GM19043 (cell line): ENCODE measurements around the gene OR14A2.
"Not testable (repeated sequence)": the region's sequence is repeated elsewhere in the genome, so short reads cannot be mapped to it uniquely, and the experiment has no call there.

Experiments
- ATAC-seq: cut with Tn5 transposase; IDR thresholded peaks from one replicate; pipeline ENCODE4 v1.9.1; 2021; ENCODE audit warnings: low read depth; ENCODE audit not compliant: unreplicated experiment

Gene OR14A2

DNA sequence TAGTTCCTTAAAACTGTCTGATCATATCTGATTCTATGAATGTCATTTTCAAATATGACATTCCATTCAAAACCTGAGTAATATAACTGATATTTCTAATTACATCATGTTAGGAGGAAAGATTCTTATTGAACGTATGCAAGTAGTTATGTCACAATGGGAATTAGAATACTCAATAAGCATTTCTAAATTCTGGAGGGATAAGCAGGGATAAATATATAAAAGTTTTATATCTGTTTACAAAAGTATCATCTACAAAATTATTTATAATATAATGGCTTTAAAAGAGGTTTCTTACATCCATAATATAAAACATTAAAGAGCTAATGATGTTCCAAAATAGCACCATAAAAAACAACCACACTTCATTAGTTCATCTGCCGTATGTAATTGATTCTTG is at the start of gene OR14A2:
TSS of gene OR14A2 (minus strand) at position 101 of the 400 bp plus-strand sequence.
- no peak for ATAC-seq

DNA sequence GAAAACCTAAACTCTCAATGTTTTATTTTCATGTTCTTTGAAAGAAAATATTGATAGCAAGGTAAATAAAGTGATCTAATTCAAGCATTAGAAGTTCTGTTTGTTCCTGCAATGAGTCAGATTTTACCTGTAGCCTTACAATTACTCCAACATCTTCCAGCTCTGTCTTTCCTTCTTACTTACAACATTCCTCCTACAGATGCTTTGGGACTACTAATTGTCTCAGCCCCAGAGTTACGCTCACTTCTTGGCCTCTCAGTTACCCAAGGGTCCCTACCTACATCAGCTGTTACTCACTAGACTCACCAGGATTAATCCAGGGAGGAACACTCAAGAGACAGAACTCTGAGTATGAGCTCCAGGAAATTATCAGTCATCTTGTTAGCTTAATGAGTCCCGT is 49.6 kb upstream of the OR14A2 start:
- no peak for ATAC-seq

DNA sequence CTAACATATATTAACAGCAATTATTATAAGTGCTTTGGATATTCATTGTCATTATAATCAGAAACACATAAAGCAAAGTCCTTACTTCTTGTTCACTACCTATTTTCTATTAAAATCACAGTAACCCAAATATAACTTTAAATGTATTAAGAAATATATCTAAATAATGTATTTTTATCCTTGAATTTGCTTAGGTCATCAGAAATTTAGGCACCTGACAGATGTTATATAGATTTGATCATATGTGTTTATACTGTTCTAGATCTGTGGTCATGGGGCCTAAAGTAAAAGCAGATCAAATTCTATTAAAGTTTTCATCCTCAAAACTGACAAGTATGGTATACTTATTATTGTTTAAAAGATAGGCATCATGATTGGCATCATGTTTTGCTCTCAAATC is 21.7 kb upstream of the OR14A2 start:
- no peak for ATAC-seq

DNA sequence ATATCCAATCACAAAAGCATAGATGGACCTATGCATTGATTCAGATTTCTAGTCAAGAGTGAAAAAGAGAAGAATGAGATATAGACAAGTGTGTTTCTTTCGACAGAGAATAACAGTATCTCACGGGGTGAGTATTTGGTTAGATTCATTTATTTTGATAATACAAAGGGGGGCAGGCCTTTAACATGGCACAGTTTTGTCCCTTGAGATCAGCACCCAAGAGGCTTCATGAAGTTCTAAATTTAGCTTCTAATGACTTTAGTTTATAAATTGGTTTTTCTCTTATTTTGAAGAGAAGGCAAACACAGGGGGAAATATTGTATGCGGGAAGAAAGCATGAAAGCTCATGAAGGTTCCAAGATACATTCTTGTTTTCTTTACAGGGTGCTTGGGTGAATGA is 12.5 kb upstream of the OR14A2 start, which contains the start of gene OR1C1:
TSS of gene OR1C1 (minus strand) at position 101 of the 400 bp plus-strand sequence. CDS start 2,150 bp downstream, outside the sequence.
- no peak for ATAC-seq

DNA sequence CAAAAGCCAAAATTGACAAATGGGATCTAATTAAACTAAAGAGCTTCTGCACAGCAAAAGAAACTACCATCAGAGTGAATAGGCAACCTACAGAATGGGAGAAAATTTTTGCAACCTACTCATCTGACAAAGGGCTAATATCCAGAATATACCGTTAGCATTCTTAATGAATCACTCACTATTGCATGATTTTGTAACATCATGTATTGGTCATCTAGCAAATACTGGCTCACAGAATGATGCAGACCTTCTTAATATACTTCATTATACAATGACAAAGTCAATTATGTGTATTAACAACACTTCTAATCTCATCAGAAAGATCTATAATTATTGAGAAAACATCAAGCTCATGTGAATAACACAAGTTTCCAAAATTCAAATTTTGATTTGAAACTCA is 6.4 kb upstream of the OR14A2 start:
- ATAC-seq: not testable (repeated sequence)

DNA sequence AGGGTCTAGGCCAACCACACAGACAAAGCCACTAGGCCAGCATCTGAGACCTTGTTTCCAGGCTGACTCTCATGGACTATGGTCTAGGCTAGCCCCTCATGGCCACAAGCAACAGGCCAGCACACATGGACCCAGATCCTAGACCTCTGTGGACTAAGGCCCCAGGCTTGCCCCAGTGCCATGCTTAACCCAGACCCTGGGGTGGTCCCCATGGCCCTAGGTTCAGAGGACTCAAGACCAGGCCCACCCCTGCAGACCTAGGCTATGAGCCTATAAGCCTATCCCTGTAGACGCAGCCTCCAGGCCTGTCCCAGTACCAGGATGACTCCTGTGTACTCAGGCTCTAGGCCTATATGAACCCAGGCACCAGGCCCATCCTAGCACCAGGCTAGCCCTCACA is 1.9 kb upstream of the OR14A2 start:
- ATAC-seq: no peak

DNA sequence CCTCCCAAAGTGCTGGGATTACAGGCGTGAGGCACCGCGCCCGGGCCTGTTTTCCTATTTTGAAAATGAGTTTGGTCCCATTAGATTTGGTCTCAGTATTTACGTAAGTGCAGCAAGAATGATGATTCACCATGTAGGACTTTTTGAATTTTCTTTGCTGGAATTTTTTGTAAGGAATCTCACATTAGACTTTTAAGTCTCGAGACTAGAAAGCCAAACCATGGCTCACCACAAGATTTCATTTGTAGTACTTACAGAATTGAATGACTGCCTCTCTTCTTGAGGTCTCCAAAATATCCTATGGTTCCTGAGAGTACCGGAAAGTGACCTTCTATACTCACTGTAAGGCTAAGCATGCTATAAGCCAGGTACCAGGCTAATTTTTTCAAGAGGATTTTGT is 325 bp downstream of the OR14A2 start:
- ATAC-seq: no peak

DNA sequence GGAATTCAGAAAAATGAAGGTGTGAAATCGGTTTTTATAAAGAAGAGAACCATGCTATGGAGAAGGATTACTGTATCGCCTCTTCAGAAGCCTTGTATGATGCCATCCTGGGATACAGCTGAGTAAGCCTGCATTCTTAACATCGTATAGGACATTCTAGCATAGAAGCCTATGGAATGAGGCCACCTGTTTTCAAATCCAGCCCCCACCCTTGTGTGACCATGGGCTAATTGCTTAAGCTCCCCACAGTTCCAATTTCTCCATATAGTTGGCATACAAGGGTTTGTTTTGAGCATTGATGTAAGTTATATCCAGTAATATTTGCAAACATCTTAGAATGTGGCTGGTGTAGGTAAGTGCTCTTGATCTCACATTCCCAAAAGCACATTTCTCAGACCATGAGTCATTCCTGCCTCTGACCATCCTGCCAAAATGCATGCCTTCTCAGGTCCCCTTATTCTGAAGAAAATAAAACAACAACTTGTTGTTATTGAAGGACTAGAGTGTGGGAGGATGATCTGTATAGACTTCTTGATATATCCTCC is 1.5 kb downstream of the OR14A2 start:
- ATAC-seq: no peak

DNA sequence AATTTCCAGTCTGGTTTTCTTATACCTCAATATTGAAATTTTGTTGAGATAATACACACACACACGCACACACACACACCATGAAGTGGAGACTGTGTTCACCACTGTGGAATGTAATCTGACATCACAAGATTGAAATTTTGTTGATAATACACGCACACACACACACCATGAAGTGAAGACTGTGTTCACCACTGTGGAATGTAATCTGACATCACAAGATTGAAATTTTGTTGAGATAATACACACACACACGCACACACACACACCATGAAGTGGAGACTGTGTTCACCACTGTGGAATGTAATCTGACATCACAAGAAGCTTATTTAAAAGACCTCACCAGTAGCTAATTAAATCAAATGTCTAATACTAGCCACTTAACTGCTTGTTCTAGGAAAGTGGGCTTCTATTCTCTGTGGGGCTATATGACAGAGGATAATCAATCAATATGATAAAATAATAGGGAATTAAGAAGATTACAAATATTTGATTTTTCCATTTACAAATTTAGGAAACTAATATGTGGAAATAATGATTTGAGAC is 5.7 kb downstream of the OR14A2 start:
- ATAC-seq: not testable (repeated sequence)

DNA sequence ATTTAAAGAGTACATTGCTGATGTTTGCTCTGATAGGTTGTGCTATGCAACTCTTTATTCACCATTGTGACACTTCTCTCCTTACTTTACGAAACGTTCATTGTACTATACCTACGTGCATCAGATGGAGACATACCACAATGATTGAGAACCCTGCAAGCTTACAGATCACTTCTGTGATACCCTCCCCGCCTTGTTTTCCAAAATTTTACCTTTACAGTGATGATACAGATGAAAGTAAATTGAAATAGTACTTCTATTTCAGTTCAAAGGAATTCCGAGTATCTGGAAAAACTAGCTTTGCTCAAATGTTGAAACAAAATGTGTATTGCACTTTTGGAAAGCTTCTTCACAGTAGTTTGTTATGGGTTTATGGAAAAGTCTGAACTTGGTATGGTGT is 6.2 kb downstream of the OR14A2 start:
- ATAC-seq: no peak

DNA sequence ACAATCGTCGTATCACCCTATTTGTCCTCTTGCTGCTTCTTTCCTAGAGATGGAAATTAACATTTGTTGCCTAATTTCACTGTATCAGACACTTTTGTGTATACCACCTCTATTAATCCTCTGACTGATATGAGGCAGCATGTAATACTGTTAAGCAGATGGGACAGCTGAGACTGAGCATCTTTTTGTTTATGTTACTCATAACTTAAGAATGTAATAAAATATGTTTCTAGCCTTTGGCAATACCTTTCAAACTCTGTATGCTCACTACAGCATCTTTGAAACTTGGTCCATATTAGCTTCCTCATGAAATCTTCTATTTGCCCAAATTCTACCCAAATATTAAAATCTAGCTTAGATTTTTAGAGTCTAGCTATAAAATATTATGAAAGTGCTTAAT is 7.2 kb downstream of the OR14A2 start:
- no peak for ATAC-seq

DNA sequence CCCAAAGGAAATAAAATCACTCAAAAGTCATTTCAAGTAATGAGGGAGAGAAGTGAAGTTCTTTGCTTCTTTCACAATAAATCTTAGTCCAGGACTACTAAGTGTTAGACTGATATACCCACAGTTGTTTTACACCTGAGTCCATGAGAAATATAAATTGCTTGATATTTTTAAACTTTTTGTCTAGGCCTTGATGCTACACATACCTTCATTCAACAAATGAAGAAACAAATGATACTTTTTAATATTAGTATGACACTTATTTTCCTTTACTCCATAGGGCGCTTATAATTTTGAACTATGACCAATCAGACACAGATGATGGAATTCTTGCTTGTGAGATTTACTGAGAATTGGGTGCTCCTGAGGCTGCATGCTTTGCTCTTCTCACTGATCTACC is 9.6 kb downstream of the OR14A2 start, which contains the start of gene OR14K1:
TSS of gene OR14K1 (plus strand) at position 301 of the 400 bp plus-strand sequence. CDS start at position 301, 0 bp downstream.
- ATAC-seq: no peak

DNA sequence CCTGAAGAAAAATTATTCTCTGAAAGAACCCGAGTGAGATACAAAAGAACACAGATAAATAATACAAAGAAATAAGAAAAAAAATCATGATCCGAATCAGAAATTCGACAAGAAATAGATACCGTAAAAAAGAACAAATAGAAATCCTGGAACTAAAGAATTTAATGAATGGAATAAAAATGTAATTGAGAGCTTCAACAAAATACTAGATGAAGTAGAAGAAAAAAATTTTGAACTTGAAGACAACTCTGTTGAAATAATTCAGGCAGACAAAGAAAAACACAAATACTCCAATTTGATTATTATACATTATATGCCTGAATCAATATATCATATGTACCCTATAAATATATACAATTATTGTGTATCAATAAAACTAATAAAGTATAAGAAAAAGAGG is 26.7 kb downstream of the OR14A2 start:
- no peak for ATAC-seq

DNA sequence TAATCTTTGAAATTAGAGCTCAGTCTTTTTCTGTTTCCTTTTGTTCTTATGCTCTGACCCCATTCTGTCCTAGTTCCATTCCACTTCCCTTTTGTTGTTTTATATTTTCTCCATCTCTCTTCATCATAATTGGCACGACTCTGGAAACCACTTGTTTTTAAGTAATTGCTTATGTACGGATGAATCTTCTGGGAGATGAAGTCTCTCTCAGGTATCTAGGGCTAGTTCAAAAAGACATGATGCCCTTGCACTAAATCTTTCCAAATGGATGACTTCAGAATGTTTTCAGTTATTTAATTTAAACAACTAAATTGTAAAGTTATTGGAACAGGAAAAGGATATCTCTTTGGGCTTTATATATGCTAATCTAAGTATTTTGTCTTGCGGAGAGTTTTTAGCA is 31.4 kb downstream of the OR14A2 start, which contains the start of gene OR6F1:
TSS of gene OR6F1 (minus strand) at position 101 of the 400 bp plus-strand sequence. CDS start 3,891 bp downstream, outside the sequence.
- ATAC-seq: no peak

DNA sequence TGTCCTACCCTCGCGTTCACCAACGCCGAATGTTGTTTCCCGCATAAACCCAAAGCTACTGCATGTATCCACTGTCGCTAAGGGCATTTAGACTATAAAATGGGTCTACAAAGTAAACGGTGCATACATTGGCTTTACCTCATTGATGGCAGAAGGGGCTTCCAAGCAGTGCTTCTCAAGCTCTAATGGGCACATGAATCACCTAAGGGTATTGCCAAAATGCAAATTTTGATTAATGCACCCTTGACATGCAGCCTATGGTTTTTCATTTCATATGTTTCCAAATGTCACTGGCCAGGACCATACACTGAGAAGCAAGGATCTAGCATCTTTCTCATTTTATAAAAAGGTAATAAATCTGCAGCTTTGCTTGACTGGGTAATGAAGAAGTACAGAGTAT is 34.2 kb downstream of the OR14A2 start:
- no peak for ATAC-seq

DNA sequence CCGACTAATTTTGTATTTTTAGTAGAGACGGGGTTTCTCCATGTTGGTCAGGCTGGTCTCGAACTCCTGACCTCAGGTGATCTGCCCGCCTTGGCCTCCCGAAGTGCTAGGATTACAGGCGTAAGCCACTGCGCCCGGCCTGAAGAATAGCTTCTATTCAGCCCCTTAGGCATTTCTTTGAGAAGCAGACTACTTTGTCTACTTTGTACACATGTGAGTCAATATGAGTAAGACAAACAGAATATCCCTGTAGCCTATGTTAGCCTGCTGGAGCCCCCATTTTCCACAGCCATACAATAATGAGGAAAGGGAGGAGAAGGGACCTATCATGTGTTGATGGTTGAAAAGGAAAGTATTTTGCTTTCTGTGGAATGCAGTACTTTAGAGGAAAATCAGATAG is 37.3 kb downstream of the OR14A2 start:
- ATAC-seq: not testable (repeated sequence)

DNA sequence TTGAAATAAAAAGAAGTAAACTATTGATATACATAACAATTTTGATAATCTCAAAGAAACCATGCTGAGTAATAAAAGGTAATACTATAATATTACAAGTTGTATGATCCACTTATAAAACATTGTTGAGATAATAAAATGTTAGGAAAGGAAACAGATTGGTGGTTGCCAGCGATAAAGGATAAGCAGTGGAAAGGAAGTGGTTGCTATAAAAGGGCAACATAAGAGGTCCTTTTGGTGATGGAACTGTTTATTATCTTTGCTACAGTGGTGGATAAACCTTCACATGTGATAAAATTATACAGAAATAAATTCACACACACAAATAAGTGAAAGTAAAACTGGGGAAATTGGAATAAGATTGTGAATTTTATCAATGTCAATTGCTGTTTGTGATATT is 46.6 kb downstream of the OR14A2 start:
- no peak for ATAC-seq

DNA sequence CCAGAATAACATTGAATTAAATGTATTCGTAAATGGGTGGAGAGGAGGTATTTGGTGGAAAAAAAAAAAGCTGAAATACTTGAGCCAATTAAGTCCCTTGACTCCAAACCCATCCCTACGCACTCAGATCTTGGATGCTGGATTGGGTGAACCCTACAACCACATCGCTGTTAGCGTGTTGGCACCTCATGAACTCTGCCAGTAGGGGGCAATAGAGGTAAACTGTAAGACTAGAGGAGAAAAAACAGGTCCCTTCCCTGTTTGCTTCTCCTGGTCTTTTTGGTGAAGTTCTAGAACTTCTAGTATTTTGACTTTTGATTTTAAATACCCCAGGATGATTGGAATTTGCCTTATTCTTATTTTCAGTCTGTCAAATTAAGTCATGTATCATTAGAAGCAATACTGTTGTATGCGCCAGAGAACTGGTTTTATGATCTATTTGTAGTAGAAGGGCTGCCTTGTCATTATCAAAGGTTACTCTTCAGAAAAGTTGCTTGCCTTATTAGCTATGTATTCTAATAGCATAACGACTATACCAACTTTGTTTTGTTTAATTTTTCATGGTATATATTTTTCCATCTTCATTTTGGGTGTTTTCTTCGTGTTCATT is 66.5 kb downstream of the OR14A2 start:
- peak; percentile 83 for ATAC-seq

DNA sequence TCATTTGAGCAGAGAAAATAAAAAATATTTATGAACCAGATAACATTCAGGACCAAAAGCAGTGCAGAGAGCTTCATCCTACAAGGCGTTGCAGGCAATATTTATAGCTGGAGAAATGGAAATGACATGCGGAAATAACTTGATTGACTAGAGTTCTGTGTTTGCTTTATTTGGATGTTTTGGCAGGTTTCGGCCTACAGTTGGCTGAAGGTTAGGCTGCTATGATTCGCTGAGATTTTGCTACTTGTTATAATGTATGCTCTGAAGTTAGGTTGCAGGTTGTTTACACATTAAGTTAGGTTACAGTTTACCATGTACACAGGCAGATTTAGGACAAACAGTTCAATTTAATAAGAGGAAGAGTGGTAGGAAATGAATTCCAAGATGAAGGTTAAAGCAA is 67.8 kb downstream of the OR14A2 start:
- no peak for ATAC-seq

DNA sequence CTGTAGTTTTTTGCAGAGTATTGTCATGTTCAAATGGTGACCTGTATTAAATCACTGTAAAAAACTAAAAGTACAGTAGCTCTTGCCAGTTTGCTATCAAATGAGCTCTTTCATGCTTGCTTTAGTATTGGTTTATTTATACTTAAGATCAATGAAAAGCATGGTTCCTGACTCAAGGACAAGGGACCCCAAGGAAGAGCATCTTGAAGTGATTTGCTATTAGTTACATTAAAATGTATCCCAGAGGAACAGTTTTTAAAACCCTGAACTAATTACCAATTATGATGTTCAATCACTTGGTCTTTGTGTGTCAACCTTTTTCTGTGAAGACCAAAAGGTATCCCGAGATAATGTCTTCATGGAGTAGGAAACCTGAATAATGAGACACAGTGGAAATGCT is 68.3 kb downstream of the OR14A2 start, which contains the start of gene OR13G1:
TSS of gene OR13G1 (minus strand) at position 101 of the 400 bp plus-strand sequence. CDS start 6,698 bp downstream, outside the sequence.
- ATAC-seq: no peak
